ENCODE measurements around the gene ECT2L. TPM values are rescaled to one million over a fixed set of nuclear protein-coding genes. Genes with fewer than 3 reads are reported as not detected.

Gene ECT2L
- total and polyA plus RNA-seq, 2 experiments from 2014 or later: 0.03 to 0.15 TPM

- TF ChIP-seq ZNF462 (CRISPR knock-in tag; IDR thresholded peaks at IDR 0.05): no peak
- TF ChIP-seq STAT1 (IDR thresholded peaks at IDR 0.05; ENCODE audit: unreplicated experiment): no peak
- no peak for TF ChIP-seq ETS1 (IDR thresholded peaks at IDR 0.05)
- no peak for TF ChIP-seq ZNF114 (CRISPR knock-in tag; IDR thresholded peaks at IDR 0.05)
- TF ChIP-seq CTCF (conservative IDR thresholded peaks at IDR 0.05; ENCODE audit: low read depth in 2 of 2): no peak
These were observed 68.5 kb downstream of the ECT2L start (continued) for GRCh38 chr6:138864343-138864890.
